HG03571 (cell line): Measurements from ENCODE around the gene SELENON.

Source experiments
- ATAC-seq: cut with Tn5 transposase; IDR thresholded peaks from one replicate; pipeline ENCODE4 v1.9.1; 2021; ENCODE audit not compliant: unreplicated experiment

The SELENON gene, protein sequence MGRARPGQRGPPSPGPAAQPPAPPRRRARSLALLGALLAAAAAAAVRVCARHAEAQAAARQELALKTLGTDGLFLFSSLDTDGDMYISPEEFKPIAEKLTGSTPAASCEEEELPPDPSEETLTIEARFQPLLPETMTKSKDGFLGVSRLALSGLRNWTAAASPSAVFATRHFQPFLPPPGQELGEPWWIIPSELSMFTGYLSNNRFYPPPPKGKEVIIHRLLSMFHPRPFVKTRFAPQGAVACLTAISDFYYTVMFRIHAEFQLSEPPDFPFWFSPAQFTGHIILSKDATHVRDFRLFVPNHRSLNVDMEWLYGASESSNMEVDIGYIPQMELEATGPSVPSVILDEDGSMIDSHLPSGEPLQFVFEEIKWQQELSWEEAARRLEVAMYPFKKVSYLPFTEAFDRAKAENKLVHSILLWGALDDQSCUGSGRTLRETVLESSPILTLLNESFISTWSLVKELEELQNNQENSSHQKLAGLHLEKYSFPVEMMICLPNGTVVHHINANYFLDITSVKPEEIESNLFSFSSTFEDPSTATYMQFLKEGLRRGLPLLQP

DNA sequence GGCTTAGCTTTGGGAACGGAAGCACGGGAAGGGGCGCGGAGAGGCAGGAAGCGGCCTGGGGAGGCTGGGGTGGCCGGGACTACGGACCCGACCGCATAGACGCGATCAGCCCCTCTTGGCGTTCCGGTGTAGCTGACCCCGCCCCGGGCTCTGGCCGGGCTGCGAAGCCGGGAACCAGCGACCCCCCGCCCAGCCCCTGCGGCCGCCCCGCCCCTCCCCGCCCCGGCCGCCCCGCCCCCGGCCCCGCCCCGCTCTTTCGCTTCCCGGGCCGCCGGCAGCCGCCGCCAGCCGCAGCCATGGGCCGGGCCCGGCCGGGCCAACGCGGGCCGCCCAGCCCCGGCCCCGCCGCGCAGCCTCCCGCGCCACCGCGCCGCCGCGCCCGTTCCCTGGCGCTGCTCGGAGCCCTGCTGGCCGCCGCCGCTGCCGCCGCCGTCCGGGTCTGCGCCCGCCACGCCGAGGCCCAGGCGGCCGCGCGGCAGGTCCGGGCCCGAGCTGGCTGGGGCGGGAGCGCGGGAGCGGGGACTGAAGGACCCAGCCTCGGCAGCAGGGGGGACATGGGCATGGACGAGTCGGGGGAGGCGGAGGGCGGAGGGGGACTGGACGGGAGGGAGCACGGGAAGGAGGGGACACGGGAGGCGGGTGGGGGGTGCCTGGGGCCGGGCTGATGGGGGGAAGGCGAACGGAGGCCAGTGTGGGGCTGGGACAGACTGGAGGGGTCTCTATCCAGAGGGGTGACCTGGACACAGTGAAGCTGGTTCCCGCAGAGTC is at the start of gene SELENON:
SELENON (plus strand) TSS at position 259 of the 768 bp plus-strand sequence; CDS start at position 297, 38 bp downstream.
- ATAC-seq, result no peak

DNA sequence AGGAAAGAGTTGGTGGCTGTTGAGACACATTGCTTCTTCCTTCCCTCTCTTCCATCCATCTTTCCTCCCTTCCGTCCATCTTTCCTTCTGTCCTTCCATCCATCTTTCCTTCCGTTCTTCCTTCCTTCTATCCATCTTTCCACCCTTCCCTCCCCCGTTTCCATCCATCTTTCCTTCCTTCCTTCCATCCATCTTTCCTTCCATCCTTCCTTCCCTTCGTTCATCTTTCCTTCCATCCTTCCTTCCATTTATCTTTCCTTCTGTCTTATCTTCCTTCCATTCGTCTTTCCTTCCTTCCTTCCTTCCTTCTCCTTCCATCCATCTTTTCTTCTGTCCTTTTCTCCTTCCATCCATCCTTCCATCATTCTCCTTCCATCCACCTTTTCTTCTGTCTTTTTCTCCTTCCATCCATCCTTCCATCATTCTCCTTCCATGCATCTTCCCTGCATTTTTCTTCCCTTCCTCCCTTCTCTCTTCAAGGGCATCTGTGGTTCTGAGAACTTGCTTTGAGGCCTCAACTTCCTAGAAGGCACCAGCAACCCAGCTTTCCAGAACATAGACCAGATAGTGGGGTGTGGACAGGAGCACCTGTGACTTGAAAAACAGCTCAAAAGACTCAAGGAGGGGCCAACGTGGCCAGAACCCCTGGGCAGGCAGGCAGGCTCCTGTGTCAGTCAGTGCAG is 48.9 kb upstream of the SELENON start:
- no peak for ATAC-seq

DNA sequence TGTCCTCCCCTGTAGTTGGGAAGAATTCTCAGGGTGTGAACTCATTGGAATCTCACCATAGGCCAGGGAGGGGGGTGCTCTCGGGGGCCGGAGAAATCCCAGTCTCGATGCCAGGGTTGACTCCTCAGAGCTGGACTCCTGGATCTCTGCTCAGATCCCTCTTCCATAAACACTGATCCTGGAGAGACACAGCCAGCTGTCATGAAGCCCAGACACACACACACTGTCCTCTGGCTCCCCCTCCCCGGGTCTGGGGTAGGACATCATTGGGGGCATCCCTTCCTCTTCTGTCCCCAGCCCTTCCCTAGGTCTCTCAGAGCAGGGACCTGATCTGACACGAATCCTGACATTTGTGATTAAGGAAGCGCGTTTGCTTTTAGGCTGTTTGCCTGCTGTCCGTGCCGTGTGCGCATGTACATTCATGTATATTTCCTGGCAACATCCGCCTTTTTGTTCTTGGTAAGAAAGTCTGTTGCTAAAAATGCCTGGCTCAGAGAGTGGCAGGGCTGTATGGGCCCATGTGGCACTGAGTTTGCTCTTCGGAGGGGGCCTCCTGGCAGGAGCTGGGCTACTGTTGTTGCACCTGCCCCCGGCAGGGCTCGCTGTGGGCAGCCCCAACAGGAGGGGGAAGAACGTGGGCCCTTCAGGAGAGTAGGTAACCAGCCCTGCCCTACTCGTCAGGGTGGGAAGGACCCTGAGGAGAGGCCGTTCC is 45.4 kb upstream of the SELENON start:
- no peak for ATAC-seq

DNA sequence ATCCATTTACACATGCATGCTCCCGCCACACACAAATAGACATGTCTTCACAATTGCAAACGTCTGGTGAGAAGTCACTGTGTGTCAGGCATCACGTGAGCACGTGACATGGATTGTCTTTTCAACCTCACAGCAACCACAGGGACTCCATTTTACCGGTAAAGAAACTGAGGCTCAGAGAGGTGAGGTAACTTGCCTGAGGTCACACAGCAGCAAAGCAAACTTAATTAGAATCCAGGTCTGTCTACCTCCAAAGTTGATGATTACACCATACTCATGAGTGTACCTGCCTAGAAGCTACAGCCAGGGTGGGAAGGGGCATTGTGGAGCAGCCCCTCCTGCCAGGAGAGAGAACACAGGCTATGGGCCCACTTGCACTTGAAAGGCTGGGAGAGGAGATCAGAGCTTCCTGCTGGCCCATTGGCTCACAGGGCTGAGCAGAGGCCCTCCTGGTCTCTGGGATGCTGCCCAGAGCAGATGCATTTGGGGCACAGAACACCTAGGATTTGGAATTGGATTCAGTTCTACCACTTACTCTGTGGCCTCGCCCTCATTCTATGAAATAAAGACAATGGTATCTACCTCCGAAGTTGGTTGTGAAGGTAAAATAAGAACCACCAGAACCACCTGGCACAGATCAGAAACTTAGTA is 44.4 kb upstream of the SELENON start:
- ATAC-seq, result no peak

DNA sequence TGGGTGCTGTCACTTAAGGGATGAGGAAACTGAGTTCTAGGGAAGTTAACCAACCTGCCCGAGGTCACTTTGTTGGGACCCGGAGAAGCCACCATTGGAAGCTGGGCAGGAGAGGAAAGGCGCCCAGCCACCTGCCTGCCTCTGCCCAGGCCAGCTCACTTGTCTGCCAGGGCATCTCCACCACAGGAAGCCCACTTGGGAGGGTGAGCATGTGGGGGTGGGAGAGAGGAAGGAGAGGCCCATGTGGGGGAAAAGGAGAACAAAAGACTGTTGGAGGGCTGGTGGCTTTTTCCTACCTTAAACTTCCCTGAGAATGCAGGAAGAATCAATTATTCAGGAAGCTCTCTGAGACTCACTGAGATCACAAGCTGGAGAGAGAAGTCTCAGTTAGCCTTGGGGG is 43.8 kb upstream of the SELENON start:
- no peak for ATAC-seq

DNA sequence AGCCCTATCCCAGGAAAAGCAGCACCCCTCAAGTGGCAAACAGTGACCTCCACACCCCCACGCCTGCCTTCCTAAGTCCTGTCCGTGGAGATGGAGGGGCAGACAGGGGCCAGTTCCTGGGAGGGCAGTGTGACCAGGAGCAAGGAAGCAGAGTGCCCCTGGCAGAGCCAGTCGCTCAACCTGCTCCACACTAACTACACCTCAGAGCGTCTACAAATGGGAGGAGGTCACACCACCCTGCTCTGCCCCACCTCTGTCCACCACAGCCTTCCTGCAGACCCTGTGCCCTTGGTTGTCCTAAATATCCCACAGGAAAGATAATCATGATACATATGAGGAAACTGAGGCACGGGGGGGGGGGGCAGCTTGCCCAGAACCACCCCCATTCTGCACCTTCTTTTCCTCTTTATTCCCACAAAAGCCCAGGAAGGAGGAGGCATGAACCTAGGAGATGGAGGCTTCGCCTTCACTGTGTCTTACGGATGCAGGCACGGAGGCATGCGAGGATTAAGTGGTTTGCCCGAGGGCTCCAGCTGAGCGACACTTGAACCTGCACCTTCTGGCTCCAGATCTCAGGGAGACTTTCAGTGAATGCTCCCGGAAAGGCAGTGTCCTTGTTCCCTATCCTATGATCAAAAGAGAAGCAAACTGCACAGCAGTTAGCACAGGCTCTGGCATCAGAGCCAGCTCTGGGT is 42.7 kb upstream of the SELENON start:
- ATAC-seq, result no peak

DNA sequence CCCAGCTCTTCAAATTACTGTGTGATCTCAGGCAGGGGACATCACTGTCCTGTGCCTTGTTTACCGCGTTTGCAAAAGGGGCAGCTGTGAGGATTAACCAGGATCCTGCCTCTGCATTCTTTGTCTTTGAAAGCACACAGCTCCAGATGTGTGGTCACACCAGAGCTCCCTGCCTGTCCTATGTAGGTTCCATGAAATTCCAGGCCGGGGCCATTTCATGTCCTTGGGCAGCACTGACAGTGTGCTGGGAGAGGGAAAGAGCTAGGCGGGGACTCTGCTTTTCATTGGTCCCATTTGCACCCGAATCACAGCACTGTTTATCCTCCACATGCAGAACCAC is 42.2 kb upstream of the SELENON start:
- no peak for ATAC-seq

DNA sequence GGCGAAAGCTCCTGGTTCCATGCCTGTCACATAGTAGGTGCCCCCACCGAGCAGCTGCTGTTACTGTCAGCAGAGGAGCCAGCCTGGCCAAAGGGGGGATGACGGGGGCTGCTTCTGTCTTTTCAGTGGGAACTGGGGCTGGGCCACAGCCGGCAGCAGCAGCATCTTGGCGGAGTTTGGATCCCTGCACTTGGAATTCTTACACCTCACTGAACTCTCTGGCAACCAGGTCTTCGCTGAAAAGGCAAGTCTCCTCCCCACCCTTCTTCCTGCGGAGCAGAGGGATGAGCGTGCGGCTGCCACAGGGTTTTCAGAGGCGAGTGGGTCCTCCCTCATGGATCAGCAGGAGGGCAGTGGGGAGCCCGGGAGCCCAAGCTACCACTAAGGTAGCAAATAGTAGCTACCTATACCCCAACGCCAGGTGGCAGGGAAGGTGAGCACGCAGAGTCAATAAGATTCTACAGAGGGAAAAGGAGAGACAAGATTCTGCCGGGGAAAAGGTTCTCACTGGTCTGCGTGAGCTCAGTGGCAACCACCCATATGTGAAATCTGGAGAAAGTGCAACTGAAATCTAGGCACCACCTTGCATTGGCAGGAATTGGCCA is 41.4 kb upstream of the SELENON start:
- no peak for ATAC-seq

DNA sequence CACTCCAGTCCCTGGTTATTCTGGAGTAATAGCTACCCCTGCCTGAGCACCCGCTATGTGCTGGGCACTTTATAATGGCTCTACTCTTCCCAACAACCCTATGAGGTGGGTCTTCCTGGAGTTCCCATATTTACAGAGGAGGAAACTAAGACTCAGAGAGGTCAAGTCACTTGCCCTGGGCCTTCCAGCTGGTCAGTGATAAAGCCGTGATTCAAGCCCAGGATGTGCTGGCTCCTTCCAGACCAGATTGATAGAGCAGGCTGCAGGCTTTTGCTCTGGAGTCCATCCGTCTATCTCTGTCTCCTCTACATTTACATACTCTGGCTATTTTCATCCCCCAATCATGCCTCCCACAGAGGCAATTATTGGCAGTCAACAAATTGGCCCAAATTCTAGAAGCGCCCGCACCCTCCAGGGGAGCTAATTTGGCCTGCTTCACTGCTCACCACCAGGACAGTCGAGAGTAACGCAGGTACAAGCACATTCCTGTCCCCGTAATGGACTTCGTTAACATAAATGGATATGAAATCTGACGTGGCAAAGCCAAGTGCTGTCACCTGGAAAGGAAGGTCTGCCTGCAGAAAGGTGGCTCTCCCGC is 39.8 kb upstream of the SELENON start:
- ATAC-seq, result no peak

DNA sequence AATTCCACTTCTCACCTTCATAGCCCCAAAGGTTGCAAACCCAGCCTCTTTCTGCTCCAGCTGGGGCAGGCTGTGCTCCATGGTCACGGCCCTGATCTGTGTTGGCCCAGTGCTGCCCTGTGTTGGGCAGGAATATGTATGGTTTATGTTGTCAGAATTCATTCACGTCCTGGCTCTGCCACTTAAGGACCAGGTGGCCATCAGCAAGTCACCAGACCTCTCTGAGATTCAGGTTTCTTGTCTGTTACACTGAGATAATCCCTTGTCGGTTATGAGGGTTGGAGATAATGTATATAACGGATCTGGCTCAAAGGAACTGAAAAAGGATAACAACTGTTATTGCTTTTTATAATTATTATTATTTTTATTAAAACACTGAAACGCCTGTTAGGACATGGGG is 39.1 kb upstream of the SELENON start:
- no peak for ATAC-seq

DNA sequence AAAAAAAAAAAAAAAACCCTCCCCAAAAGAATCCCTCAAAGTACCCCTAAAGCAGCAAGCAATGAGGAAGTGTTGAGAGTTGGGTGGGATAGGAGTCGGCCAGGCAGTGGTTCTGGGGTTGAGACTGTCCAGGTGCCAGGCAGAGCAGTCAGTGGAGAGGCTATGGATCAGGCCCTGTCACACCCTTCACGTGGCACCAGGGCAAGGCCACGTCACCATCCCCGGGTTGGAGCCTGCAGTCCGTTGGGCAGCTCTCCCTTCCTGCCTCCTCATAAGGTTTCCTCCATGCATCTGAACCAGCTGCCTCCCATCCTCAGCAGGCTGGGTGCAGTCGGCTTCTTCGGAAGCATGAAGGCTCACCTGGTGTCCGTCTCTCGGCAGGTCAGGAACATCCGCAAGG is 36.5 kb upstream of the SELENON start:
- ATAC-seq, result no peak

DNA sequence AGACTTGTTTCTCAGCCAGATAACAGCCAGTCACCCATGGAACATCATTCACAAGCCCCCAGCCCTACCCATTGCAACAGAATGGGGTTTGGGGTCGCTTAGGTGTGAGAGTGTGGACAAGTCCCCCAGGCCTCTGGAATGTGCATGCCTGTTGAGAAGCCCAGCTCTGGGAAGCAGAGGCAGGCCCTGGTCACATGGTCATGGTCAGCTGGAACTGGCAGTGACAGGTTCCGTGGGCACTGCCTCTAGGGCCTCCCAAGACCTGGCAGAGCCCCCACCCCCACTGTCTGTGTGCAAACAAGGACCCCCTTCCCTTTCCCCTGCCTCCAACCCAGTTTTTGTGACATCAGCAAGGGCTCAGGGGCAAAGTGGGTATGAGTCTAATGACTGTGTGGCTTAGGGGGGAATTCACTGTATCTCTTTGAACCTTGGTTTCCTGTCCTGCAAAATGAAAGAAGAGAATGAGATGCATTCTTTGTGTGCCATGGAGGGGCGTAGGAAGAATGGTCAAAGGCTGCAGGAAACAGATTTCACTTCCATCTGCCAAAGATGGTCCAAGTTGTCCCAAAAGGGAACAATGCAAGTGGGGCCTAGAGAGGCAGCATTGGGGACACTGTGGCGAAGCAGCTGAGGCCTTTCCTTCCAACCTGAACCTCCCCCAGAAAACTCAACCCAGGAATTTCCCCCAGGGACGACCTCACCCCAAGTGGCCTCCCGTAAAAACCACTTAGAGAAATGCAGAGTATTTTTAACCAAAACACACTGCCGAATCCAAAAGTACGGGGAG is 34.7 kb upstream of the SELENON start:
- no peak for ATAC-seq

DNA sequence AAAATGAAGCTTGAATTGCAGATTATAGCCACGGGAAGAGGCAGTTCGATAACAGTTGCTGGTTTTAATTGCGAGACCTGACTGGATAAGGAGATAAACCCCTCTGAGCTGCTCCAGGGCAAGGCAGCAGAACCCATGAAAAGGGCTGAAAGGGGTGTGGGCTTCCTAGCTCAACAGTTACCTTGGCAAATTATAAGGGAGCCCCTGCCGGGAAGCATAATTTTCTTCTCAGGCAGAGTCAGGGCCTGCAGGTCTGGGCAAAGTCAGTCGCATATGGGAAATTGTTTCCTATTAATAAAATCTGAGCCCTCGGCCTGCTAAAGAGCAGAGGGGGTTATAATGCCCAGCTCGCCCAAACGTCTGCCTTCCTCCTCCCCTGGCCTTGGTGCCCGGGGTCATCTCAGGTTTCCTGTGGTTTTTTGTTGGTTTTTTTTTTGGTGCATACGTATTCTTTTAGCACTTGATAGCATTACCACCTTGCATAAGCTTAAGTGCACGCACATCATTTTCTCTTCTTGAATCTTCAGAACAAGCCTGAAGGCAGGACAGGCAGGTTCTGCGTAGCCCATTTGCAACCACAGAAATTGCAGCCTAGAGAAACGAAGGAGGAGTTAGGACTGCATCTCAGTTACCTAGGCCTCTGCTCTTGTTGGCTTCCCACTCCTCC is 33.9 kb upstream of the SELENON start:
- no peak for ATAC-seq

DNA sequence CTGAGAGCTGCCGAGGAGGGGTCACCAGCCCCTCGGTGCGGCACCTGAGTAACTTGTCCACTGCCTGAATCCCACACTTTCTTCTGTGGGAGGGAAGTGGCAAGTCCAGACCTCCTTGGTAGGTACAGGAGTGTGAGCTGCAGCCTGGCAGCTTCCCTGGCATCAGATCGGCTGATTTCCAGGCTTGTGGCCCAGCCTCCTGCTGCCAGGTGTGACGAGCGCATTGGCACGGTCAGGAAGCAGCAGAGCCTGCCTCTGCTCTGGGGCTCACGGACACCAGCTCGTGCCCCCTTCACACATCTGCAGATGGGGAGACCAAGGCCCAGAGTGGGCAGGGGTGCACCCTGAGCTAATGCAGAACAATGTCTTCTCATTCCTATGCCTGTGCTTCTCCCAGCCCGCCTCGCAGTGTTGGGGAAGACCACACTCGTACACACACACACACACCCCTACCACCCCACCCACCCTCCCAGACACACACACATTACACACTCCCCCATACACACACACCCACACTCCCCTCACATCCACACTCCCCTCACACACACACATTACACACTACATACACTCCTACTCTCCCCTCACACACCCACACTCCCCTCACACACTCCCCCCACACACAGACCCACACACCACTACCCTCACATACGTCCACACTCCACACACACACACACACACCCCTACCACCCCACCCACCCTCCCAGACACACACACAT is 33.1 kb upstream of the SELENON start:
- no peak for ATAC-seq

DNA sequence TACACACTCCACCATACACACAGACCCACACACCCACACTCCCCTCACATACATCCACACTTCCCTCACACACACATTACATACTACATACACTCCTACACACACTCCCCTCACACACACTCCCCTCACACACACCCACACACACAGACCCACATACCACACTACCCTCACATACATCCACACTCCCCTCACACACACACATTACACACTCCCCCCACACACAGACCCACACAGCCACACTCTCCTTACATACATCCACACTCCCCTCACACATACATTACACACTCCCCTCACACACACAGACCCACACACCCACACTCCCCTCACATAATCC is 32.6 kb upstream of the SELENON start:
- no peak for ATAC-seq

DNA sequence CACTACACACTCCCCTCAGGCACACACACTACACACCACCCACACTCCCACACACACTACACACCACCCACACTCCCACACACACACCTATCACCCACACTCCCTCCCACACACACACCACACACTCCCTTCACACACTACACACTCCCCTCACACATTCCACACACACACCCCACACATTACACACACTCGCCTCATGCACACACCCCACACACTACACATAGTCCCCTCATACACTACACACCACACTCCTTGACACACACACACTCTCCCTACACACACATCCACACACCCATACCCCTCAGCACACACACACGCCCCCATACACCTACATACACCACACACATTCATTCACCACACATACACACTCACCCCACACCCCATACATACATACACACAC is 31.0 kb upstream of the SELENON start:
- ATAC-seq, result no peak
